Stimulated activated CD8-positive, alpha-beta memory T cell treated with anti-CD3 and anti-CD28 coated beads, Interleukin-4, amount 100 ng/mL, for 1 hour (primary cell): ENCODE results near the gene TLR8.

Experiments
- DNase-seq, 2 donors: peaks; one replicate each; pipeline ENCODE4 v3.0.0-alpha.2; 2020; ENCODE audit warnings: low read depth in 2 of 2, low spot score in 1 of 2

TLR8 gene

GRCh38 chrX:12965131-12965940, 58.9 kb downstream of the TLR8 start:
- DNase-seq, result no peak

DNA sequence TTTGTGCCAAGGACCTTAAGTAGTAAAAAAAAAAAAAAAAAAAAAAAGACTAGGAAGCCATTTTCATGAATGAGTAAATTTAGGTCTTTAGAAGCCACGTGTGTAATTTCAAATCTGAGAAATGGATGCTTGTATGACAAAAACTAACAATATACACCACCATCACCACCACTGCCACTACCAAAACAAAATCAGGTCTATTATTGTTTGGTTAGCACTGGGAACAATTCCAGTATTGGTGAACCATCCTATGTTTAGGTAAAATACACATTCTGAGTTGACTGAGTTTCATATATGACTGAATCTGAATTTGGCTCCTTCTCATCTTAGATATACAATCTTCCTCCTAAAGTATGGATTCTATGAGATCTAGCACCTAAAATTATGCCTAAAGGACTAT, 59.7 kb downstream of the TLR8 start:
- no peak for DNase-seq

DNA sequence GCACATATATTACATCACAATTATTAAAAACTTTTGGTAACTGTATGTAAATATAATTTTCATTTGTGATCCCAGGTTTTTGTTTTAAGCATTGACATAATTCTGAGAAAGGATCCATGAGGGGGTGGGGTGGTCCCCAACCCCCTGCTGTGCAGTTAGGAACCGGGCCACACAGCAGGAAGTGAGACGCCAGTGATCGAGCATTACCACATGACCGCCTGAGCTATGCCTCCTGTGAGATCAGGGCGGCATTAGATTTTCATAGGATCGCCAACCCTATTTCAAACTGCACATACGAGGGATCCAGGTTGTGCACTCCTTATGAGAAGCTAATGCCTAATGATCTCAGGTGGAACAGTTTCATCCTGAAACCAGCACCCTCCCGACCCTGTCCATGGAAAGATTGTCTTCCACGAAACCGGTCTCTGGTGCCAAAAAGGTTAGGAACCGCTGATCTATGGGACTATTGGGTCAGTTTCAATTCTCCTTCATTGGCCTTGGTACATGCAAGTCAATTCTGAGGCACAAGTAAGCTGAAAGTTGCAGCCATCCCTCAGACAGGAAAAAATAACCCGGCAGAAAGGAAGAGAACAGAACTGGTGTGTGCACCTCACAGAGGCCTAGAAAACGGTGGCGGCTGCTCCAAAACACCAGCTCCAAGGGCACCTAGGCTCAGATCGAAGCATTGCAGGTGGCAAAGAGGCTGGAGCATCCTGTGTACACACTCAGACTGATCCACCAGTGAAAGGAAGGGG, 61.5 kb downstream of the TLR8 start:
- DNase-seq, result no peak

DNA sequence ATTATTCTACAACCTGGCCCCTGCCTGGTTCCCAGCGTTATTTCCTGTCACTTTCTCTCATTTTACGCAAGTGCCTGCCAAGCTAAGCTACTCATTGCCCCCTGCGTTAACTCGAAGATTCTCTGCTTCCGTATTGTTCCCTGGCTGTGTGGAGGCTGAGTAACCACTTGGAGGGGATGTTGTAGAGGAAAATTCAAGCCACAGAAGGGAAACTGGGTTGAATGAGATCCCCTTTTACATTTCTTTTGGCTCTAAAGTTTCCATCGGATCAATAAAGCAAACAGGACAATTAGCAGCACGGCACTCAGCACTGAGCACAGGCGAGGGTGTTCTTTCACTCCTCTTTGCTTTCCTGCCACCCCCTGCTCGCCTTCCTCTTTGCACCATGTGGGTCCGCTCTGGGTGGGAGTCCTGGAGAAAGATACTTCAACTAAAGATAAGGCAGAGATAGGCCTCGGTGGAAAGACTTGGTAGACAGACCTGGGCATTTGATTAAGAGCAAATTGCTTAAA, 64.3 kb downstream of the TLR8 start:
- DNase-seq, result no peak

DNA sequence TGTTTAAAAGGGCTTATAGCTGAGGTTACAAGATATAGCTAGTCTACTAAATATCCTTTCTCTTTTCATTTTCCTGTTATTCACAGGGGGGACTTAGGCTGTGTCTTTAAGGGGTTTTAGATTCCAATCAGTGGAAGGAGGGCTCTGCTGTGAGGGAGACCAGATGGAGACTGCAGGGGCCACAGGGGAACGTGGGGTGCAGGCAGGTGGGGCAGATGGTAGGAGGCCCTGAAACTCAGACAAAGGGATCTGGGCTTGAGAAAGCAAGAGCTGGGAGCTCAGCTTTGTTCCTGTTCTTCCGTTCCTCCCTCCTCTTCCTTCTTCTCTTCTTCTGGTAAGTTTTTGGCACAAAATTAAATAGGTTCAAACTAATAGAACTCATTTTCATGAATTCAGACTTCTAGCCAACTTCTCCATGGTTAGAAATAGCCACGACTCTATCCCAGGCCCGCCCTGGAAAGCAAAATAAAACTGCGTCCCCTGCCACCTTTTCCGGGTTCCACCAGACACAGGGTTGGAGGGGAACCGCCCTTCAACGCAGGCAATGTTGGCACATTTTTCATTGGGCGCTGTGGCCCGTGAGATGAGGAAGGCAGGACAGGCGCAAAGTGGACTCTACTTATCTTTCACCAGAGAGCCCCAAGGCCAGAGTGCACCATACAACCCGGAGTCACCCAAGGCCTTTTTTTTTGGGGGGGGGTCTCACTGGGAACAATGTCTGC, 65.0 kb downstream of the TLR8 start:
- no peak for DNase-seq

- DNase-seq, result no peak
Measured at GRCh38 chrX:12972243-12972642, 65.8 kb downstream of the TLR8 start.
